ENCODE measurements around the gene OLIG1.

GRCh38 chr21:33101300-33101911 lies 31.5 kb downstream of the OLIG1 start:
- TF ChIP-seq POLR2A (IDR thresholded peaks at IDR 0.05; ENCODE audit: low read depth, low read length) = no peak
- TF ChIP-seq FOS (IDR thresholded peaks at IDR 0.05; ENCODE audit: low read depth, low read length) = no peak
- no peak for TF ChIP-seq CTCF (conservative IDR thresholded peaks at IDR 0.05; ENCODE audit: low read depth, low read length)
- no peak for TF ChIP-seq BHLHE40 (IDR thresholded peaks at IDR 0.05; ENCODE audit: low read depth, low read length)
- TF ChIP-seq ELK1 (IDR thresholded peaks at IDR 0.05; ENCODE audit: borderline replicate concordance, low read depth, low read length) = no peak
- TF ChIP-seq CEBPB (IDR thresholded peaks at IDR 0.05; ENCODE audit: low read depth, low read length) = no peak
- no peak for TF ChIP-seq USF2 (IDR thresholded peaks at IDR 0.05; ENCODE audit: low read depth, low read length)
- TF ChIP-seq CHD1 (IDR thresholded peaks at IDR 0.05; ENCODE audit: low read depth, low read length) = no peak
